GM18951 (cell line): ENCODE results near the gene BMP5.

Source experiments
- POLR2A ChIP-seq: IDR thresholded peaks from 4 replicates; pipeline ENCODE4 v1.6.1; 2011; ENCODE audit warnings: mild to moderate bottlenecking; ENCODE audit not compliant: insufficient read length, insufficient read depth; ENCODE audit errors: extremely low read depth
- in situ Hi-C: fragments of 300-500 bp; cut with MboI; formaldehyde crosslinking; loops from one replicate; pipeline ENCODE4 v1.12.0; 2022; ENCODE audit warnings: low sequenced_read_pairs, mixed read lengths, inconsistent platforms; ENCODE audit not compliant: unreplicated experiment

The BMP5 gene

DNA sequence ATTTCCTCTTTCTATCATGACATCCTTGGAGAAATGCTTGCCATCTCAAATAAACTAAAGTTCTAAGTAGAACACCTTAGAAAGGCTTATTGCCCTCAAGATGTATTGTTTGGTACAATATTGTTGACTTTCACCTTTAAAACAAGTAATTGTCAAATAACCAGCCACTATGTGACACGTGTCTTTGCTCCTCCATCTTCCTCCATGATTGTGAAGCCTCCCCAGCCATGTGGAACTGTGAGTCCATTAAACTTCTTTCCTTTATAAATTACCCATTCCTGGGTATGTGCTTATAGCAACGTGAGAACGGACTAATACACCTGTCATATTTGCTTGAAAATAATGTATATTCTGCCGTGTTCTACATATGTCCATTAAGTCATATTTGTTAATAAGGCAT, 126.5 kb downstream of the BMP5 start:
- in situ Hi-C loops, result no loop called here
- TF ChIP-seq POLR2A, result no peak

DNA sequence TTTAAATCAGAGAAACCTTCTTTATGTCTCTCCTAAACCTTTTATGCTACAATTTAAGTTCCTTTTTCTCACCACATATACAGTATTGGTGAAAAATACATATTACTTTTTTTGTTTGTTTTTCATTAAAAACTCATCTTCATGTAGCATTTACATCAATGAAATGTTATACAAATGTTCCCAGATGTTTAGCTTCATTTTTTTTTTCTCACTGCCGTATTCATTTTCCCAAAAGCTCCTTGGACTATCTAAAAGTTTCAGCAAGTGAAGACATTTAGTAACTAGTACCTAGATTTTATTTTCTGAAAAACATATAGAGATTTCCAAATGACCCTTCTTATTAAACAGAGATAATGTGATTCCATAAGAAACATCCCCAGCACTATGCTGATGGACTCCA, 128.9 kb downstream of the BMP5 start:
- in situ Hi-C loops, result no loop called here

DNA sequence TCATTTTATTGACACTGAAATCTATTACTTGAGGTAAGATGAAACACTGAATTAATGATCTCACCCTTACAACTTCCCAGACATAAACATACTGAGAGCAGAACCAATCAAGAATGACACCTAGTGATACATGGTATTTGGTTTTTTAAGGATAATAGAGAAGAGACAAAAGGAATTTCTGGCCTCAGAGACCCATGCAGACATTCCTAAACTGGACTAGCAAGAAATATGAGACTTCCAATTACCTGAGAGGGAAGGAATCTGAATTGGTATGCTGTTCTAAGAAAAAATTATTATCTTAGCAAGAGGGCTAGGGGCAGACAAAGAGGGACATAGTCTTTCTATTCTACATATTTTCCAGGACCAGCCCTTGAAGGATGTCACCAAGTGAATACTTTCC, 141.1 kb downstream of the BMP5 start:
- in situ Hi-C loops, result no loop called here
- no peak for TF ChIP-seq POLR2A

More for the DNA sequence above, 128.9 kb downstream of the BMP5 start:
- no peak for TF ChIP-seq POLR2A

DNA sequence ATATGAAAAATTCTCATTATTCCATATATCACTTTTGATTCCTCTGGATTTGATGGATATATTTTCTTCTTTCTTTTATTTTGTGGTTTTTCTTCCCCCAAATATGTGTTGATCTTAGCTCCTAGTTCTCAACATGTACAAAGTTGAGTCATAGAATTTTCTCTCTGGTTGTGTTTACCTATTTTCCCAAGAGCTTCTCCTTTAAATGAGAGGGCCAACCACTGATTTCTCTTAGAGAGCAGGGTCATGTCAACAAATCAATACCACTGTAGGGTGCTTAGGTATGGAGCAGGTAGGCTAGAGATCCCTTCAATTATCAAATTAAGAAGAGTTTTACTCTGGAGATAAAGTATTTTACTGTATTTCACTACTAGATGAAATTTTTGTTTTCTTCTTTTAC, 145.7 kb downstream of the BMP5 start:
- in situ Hi-C loops, result no loop called here
- no peak for TF ChIP-seq POLR2A

DNA sequence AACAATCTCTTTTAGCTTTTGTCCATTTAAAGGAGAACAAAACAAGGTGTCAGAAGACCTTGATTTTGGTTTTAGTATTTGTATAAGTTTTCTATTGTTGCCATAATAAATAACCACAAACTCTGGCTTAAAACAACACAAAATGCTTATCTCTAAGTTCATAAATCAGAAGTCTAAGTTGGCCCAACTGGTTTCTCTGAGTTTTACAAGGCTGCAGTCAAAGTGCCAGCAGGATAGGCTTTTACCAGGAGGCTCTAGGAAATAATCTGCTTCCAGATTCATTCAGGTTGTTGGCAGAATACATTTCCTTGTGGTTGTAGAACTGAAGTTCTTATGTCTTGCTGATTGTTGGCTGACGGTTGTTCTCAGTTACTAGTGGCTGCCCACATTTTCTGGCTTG, 149.2 kb downstream of the BMP5 start:
- no peak for TF ChIP-seq POLR2A
- in situ Hi-C loops, result no loop called here

DNA sequence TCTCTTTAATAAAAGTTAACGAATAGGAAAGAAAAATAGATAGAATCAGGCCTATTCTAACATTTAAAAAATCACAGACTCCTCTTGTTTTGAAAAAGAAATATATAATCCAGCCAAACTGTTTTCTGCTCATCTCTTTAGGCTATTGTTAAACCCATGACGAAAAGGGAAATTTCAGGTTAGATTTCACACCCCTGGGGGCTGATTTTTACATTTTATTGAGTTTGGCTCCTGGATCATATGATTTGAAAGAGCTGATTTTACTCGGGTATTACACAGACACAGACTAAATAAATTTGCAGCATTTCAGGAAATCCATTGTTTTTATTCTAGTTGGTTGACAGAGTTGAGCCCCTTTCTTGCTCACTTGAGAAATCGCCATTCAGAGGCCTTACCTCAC, 160.6 kb downstream of the BMP5 start:
- TF ChIP-seq POLR2A, result no peak
- in situ Hi-C loops, result no loop called here

DNA sequence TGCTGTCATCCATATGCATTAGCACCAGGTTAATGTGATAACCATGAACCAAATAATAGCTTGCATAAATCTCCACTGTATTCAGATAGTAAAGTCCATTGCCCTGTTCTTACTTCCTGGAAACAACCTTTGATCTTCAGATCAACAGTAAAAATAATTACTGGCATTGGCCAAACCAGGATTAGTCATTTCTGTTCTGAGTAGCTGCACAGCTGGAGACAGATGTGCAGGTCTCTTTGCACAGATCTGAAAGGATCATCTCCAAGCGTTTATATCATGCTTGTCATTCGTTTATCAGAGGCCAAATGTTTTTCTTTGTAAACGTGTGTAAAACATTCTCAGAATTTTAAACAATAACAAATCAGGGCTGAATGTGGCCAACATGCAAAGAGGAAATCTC, 162.0 kb downstream of the BMP5 start:
- no peak for TF ChIP-seq POLR2A
- in situ Hi-C loops, result no loop called here

DNA sequence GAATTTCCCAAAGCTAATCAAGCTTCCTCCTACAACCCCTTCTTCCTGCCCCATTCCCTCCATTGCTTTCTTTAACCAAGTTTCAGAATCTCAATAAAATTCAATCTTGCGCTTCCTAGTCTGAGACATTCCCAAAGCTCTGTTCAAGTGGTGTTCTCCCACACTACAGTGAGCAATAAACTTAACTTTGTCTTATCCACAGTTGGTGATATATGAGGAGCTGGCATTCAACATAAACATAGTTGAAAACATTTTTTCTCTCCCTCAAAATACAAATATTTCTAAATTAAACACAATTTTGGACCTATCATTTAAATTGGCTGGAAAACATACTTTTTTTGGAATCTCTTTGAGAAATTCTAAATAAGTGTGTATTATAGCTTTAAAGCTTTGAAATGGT, 166.7 kb downstream of the BMP5 start:
- no peak for TF ChIP-seq POLR2A
- in situ Hi-C loops, result no loop called here

DNA sequence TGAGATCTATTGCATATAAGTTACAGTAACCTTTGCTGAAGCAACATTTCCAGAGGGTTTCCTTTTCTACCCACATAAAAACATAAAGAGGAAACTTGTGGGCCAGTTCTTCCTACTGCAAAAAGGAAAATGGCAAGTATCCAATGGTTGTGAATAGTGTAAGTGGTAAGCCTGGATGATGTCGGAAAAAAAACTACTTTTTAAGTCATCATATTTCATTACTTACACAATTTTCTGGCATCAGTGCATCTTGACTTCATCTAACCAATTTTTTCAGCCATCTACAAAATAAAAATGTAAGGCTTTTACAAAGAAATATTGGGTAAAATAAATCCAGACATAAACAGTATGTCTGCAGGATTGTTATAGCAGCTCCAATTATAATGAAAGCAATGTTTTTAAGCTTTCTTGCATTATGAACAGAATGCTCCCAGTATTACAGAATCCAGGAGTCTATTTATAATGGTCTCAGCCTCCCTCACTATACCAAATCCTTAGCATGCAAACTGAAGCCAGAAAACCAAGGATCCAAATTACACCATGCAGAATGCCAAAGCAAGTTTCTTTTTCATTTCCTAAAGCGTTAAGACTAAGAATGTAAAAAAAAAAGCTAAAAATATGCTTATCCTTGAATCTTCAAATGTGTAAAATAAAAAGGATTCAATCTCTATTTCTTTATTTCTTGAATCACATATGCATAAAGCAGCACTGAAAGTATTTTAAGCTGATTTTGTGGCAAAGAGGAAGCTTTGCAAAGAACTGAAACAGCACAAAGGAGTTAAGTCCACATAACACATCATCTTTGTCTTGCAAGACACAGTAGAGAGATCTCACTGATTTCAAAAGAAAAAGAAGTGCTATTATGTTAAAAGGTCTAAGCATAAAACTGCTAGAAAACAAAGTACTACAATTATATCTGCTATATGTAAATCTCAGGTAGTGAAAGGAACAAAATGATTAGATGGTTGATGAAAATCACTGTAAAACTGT, 169.6 kb downstream of the BMP5 start:
- TF ChIP-seq POLR2A, result no peak
- in situ Hi-C loops, result no loop called here

DNA sequence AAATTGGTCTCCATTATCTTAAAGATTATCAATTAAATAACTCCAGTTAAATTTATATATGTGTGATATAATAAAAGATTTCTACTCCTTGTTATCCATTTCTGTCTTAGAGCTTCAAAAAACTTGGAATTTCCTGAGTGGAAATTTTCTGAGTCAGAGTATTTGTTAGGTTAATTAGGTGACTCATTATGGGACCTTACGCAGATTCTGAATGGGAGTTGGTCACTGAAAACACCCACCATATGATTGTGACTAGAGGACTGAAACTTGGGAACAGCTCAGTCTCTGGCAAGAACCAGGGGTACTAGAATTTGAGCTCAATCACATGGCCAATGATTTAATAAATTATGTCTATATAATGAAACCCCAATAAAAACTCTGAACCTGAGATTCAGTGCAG, 171.0 kb downstream of the BMP5 start:
- TF ChIP-seq POLR2A, result no peak
- in situ Hi-C loops, result no loop called here
